Stomach (tissue), 4 donors: ENCODE data around the gene PRDM16.

Experiments used
- CTCF ChIP-seq, 7 experiments: fragments of 450-650 bp in 4 of 7; fragments of 200-600 bp in 3 of 7; sonication (generic) in 3 of 7; IDR thresholded peaks; one replicate each; pipeline ENCODE4 v1.5.1; 2016 to 2019; ENCODE audit warnings: antibody characterized with exemption in 7 of 7, control low read depth in 2 of 7, mild to moderate bottlenecking in 1 of 7
- POLR2AphosphoS5 ChIP-seq, 3 donors: sonication (generic); formaldehyde crosslinking; IDR thresholded peaks; one replicate each; pipeline ENCODE4 v1.6.1; 2016; ENCODE audit warnings: antibody characterized with exemption in 3 of 3

DNA sequence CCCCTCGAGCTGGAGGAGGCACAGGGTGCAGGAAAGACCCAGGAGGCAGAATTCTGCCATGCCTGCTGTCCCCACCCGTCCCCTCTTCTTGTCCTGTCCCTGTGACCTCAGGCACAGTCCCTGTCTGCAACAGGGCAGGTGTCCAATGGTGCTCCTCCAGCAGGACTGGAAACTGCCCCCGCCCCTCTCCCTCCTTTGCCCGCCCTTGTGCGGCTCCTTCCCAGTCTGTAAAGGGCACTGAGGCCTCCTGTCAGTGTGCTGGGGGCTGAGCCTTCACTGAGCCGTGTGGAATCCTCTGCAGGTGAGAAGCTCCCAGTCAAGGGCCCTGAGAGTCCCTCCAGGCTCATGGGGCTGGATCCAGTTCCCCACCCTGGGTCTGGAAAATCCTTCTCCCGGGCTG lies 28.9 kb downstream of the PRDM16 start:
- no peak for TF ChIP-seq CTCF (IDR thresholded peaks at IDR 0.05)
- TF ChIP-seq POLR2AphosphoS5 (IDR thresholded peaks at IDR 0.05), result no peak
